Mononuclear cell (primary cell): ENCODE data around the gene GPX6. TPM values are rescaled to one million over a fixed set of nuclear protein-coding genes. Genes with fewer than 3 reads are reported as not detected.
A peak's percentile ranks its signal among the peaks of the same experiment; 100 is the strongest.
"Not testable (repeated sequence)": the region's sequence is repeated elsewhere in the genome, so short reads cannot be mapped to it uniquely, and the experiment has no call there.

Experiments used
- H3K27me3 ChIP-seq: 2 replicates; pipeline ENCODE4 v1.6.0; 2011; ENCODE audit warnings: low read length, control low read depth; ENCODE audit not compliant: insufficient read depth
- H3K4me1 ChIP-seq: 2 replicates; pipeline ENCODE4 v1.5.1; 2011; ENCODE audit warnings: mild to moderate bottlenecking, low read length, control low read depth; ENCODE audit not compliant: insufficient read depth
- H3K4me3 ChIP-seq: 2 replicates; pipeline ENCODE4 v1.5.1; 2011; ENCODE audit warnings: mild to moderate bottlenecking, low read length, moderate library complexity
- H3K9me3 ChIP-seq: 2 replicates; pipeline ENCODE4 v1.5.1; 2011; ENCODE audit warnings: low read depth, mild to moderate bottlenecking, control low read depth, low read length
- total RNA-seq: library from RNA; depleted of rRNA; stranded (reverse); fragments of >200 nt; gene quantifications from one replicate; pipeline ENCODE4 v1.2.3, GENCODE V29; 2012

Gene GPX6
- total RNA-seq, 1 donor: not detected

DNA sequence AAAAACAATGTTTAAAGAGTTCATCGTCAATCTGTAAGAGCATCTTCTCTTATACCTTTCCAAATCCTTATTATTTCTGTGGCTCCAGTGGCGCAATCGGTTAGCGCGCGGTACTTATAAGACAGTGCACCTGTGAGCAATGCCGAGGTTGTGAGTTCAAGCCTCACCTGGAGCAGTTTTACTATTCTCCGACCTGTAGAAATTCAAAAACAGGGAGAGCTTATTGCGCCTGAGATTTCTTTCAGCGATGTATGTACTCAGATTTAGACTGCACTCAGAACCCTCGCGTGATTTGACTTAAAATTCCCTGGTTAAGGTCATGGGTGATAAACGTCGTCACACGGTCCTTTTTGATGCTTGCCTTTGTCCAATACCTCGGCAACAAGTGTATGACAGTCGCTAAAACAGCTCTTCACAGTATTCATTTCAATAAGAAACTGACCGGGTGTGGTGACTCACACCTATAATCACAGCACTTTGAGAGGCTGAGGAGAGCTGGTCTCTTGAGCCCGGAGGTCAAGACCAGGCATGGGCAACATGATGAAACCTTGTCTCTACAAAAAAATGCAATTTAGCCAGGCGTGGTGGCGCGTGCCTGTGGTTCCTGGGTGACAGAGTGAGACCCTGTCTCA is 22.0 kb upstream of the GPX6 start:
- H3K27me3 ChIP-seq: peaks cover 65% of the 10 kb centered on the region
- peaks cover 5% of the 10 kb centered on the region for H3K4me1 ChIP-seq
- H3K4me3 ChIP-seq: no peak overlapping the region
- no peaks in the 10 kb centered on the region for H3K9me3 ChIP-seq

DNA sequence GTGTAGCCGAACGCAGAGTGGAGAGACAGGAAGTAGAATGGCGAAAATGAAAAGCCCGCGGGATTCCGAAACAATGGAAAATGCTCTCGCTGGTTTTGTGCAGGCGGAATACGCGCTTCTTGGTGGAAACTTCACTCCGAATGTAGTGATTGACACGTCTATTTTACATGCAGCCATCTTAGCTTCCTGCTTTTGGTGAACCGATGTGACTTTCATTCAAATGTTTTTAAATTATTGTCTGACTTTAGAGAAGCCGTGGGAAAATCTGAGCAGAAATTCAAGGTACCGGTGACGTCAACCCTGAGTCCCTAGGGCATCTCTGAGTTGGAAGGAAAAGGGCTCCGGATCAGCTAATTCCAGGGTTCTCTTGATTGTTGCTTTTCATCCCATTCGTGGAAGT is 21.5 kb upstream of the GPX6 start:
- Histone ChIP-seq H3K4me1 (no peaks in the 10 kb centered on the region), H3K4me3 (peak overlapping the region; percentile 18), H3K27me3 (peaks cover 62% of the 10 kb centered on the region), H3K9me3 (no peaks in the 10 kb centered on the region)

DNA sequence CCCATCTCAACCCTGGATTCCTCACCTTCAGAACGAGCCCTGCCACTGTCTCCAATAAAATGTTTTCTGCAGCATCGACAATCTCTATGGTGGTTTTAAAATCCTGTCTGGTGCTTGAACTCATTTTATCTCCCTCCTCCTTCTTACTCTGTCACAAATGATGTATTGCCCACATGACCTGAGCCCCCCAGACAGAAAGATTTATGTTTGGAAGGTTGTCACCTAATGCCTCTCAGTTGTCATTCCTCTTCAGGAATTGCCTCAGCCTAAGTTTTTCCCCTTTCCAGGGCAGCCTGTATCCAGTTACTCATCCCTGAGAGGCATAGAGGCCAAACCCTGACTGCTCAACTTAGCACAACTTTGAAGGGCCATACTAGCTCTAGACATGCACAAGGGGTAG is 19.3 kb upstream of the GPX6 start:
- no peaks in the 10 kb centered on the region for H3K4me1 ChIP-seq
- no peaks in the 10 kb centered on the region for H3K9me3 ChIP-seq
- H3K4me3 ChIP-seq: no peak overlapping the region
- H3K27me3 ChIP-seq: peaks cover 48% of the 10 kb centered on the region

DNA sequence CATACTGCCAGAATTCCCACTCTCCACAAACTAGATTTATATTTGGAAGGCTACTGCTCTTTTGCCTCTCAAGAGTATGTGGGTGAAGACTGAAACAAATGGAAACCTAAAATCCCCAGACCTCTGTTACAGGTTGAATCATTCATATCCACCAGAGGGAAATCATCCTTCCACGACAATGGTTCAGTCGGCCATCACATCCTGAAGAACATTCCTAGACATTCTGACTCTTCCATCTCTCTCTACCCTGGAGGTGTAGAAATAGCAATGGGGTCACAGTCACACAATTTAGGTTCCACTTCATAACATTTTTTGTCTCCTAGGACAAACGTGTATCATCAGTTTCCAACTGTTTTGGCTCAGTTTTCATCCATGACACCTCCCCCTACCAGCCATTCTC is 18.7 kb upstream of the GPX6 start:
- Histone ChIP-seq H3K9me3 (no peaks in the 10 kb centered on the region), H3K27me3 (peaks cover 46% of the 10 kb centered on the region)

DNA sequence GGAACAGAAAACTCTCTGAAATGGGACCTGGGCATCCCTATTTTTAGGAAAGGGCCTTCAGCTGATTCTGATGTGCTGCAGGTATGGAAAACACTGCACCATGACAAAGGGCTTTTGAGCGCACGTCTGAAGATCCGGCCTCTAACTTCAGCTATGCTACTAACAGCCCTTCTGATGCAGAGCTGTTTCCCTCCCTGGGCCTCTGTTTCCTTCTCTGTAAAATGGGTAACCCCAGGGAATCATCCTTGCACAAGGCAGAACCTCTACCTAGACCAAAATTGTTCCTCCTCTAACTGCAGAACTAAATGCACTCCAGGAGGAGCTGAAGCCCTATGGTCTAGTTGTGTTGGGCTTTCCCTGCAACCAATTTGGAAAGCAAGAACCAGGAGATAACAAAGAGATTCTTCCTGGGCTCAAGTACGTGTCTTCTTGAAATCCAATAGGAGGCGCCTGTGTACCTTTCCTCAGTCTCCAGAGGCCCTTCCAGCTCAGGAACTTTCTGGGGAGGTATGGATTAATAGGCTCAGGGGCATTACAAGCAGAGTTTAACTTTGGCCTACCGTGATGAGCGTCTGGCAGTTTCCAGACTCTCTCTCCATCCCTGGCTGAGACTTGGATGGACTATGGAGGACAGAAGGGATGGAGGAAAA is 16.0 kb upstream of the GPX6 start:
- peaks cover 29% of the 10 kb centered on the region for H3K27me3 ChIP-seq
- no peaks in the 10 kb centered on the region for H3K4me1 ChIP-seq
- no peak overlapping the region for H3K4me3 ChIP-seq
- no peaks in the 10 kb centered on the region for H3K9me3 ChIP-seq

More for the DNA sequence above, 18.7 kb upstream of the GPX6 start:
- H3K4me1 ChIP-seq: no peaks in the 10 kb centered on the region
- H3K4me3 ChIP-seq: no peak overlapping the region

DNA sequence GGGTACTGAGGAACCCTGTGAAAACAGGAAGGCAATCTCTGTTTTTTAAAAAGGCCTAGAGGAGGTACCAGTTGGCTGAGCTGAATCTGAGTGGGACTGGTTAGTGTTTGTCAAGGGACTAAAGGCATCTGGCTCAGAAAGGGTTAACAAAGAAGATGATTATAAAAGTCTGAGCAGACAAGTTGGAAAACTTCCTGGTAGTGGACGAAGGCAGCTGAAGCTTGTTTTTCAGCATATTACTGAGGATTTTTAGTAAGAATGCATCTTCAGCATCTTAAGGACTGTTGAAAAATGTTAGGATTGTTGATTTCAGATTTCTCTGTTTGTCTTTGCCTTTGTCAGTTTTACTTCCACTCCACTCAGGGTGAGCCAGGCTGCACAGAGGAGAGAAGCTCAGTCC is 15.2 kb upstream of the GPX6 start:
- Histone ChIP-seq H3K9me3 (no peaks in the 10 kb centered on the region), H3K4me1 (no peaks in the 10 kb centered on the region), H3K27me3 (peaks cover 26% of the 10 kb centered on the region), H3K4me3 (no peak overlapping the region)

DNA sequence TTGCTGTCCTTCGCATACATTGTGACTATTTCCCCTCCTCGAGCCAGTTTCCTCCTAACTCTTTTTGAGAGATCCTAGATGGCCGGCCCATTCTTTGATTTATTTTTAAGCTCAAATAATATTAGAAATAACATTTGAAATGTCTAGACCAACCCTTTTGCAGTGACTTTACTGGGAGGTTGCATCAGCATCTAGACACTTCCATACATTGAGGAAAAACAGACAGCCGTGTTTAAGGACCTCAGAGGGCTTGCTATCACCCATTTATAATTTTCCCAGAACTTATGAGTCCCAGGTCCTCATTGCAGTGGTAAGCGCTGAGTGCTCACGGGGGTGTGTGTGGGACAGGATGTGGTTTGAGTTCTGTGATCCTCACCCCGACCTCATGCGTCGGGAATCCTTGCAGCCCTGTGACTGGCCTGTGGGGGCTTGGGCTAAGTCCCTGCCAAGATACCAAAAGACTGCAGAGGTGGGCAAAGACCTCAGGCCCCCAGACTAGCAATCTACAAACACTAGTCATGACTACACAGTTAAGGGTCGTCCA is 10.0 kb upstream of the GPX6 start, which contains the start of gene GPX5:
Gene GPX5 (plus strand): TSS at position 386 of the 544 bp plus-strand sequence. CDS start 133 bp downstream, at position 519.
- no peaks in the 10 kb centered on the region for H3K9me3 ChIP-seq
- H3K27me3 ChIP-seq: peaks cover 21% of the 10 kb centered on the region
- no peak within 1 kb of the TSS for H3K4me3 ChIP-seq
- H3K4me1 ChIP-seq: no peaks in the 10 kb centered on the region

DNA sequence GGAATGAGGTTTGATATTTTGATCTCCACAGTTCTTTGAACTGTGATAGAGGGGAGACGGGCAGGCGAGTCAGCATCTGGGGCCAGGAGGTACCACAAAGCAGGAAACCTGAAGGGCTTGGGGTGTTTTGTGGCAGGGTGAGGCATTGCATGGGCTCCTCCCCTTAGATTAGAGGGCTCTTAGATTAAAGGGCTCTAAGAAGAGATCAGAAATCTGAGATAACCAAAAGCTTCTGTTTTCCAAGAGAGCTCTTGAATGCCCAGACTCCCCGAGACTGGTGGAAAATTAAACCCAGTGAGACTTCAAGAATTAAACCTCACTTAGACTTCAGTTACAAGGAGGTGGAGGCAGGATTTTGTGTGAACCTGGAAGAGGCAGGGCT is 7.6 kb upstream of the GPX6 start:
- Histone ChIP-seq H3K4me3 (no peak overlapping the region), H3K4me1 (no peaks in the 10 kb centered on the region), H3K9me3 (no peaks in the 10 kb centered on the region), H3K27me3 (peaks cover 23% of the 10 kb centered on the region)

DNA sequence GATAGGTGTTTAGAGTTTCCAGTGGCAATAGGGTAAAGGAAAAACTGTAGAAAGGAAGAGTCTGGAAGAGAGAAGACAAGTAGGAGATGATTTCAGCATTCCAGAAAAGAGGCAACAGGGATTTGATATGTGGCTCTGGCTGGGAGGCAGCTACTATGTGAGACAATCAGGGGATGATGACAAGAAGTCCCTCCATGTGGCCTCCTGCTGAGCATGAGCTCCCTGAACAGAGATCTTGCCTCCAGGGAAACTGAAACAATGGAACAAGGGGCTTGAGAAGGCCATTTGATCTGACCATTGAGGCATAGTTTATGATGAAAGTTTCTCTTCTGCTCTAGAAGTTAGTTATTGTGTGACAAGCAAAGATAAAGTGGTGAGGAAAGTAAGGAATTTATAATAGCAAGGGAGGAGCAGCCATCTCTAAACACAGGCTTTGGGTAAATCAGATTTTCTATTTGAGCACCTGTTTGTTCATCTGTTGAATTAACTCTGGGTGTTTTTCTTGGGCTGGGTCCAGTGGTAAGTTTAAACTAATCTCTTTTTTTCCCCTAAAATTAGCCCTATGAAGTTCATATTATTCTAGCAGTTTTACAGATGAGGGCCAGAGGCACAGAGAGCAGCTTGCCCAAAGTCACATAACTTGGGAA is 7.1 kb upstream of the GPX6 start:
- Histone ChIP-seq H3K4me1 (no peaks in the 10 kb centered on the region), H3K4me3 (no peak overlapping the region), H3K27me3 (peaks cover 23% of the 10 kb centered on the region), H3K9me3 (no peaks in the 10 kb centered on the region)

DNA sequence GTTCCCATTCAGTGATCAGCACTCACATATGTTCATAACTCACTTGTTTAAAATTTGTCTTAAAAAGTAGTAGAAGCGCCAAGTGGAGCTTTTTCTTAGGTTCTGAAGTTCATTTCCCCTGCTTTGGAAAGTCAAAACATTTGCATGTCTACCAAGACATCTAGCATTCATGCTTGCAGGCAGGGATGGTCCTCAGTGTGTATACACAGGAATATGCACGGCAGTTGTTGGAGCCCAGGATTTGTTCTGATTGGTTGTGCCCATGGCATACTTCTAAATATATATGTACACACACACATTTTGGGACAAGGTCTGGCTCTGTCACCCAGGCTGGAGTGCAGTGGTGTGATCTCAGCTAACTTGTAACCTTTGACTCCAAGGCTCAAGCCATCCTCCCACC is 2.4 kb upstream of the GPX6 start:
- no peaks in the 10 kb centered on the region for H3K4me1 ChIP-seq
- H3K9me3 ChIP-seq: no peaks in the 10 kb centered on the region
- peaks cover 16% of the 10 kb centered on the region for H3K27me3 ChIP-seq

DNA sequence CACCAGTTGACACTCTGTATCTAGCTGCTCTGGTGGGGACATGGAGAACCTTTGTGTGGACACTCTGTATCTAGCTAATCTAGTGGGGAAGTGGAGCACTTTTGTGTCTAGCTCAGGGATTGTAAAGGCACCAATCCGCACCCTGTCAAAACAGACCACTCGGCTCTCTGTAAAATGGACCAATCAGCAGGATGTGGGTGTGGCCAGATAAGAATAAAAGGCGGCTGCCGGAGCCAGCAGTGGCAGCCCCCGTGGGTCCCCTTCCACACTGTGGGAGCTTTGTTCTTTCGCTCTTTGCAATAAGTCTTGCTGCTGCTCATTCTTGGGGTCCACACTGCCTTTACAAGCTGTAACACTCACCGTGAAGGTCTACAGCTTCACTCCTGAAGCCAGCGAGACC is 3.2 kb downstream of the GPX6 start:
- not testable (repeated sequence) for H3K4me3 ChIP-seq, H3K4me1 ChIP-seq, H3K9me3 ChIP-seq
- peaks cover 10% of the 10 kb centered on the region for H3K27me3 ChIP-seq

More for the DNA sequence above, 2.4 kb upstream of the GPX6 start:
- no peak overlapping the region for H3K4me3 ChIP-seq

DNA sequence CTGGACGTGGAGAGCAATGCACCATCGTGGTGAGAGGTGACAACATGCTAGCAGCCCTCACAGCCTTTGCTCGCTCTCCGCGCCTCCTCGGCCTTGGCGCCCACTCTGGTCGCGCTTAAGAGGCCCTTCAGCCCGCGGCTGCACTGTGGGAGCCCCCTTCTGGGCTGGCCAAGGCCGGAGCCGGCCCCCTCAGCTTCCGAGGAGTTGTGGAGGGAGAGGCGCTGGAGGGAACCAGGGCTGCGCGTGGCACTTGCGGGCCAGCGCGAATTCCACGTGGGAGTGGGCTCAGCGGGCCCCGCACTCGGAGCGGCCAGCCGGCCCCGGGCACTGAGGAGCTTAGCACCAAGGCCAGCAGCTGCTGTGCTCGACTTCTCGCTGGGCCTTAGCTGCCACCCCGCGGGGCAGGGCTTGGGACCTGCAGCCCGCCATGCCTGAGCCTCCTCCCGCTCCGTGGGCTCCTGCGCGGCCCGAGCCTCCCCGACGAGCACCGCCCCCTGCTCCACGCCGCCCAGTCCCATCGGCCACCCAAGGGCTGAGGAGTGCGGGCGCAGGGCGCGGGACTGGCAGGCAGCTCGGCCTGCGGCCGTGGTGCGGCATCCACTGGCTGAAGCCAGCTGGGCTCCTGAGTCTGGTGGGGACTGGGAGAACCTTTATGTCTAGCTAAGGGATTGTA is 3.8 kb downstream of the GPX6 start:
- H3K27me3 ChIP-seq: peaks cover 5% of the 10 kb centered on the region
- H3K4me3 ChIP-seq: no peak overlapping the region
- H3K4me1 ChIP-seq: peaks cover 3% of the 10 kb centered on the region
- no peaks in the 10 kb centered on the region for H3K9me3 ChIP-seq

DNA sequence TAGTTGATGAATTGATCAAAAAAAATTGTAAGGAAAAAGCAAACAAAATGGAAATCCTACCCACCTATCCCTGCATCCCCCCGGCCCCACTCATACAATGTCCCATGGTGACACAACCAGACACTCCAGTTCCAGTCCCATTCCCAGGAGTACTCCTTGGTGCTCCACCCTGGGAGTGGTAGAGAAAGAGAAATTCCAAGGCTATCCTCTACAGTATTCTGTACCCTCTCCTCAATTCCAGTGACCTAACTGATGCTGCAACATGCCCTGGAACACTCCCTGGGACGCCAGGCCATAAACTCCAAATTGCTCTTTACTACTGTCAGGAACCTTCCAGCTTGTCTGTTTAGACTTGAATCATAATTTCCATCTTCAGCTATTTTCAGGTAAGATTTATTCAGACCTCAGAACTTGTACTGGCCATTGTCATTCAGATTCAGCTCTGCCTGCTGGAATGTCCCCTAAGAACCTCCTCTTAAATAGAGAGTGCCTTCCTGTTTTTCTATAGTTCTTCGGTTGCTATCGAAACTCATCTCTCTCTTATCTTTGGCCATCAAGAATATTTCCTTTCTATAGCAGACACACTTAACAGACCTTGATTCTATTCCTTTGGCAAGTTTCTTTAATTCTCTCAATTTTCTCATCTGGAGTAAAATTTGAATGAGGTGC is 8.7 kb downstream of the GPX6 start:
- Histone ChIP-seq H3K4me1 (peaks cover 4% of the 10 kb centered on the region), H3K9me3 (no peaks in the 10 kb centered on the region), H3K4me3 (no peak overlapping the region), H3K27me3 (no peaks in the 10 kb centered on the region)

DNA sequence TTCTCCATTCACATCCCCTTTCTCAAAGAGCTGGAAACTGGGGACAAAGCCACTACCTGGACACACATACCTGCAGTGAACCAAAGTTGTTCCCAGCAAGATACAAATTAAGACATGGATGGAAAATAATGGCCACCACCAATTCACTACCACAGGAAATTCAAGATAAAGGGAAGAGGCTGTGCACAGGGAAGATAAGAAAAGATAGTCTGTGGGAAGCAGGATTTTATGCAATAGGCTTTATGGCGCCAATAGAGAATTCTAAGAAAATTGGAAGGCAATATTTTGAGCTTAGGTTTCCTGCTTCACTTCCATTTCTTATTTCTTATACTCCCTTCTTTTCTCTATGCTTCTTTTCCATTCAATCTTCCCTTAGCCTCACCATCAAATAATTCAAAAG is 9.9 kb downstream of the GPX6 start:
- Histone ChIP-seq H3K9me3 (no peaks in the 10 kb centered on the region), H3K4me3 (no peak overlapping the region), H3K4me1 (peaks cover 4% of the 10 kb centered on the region), H3K27me3 (no peaks in the 10 kb centered on the region)
